Activated T-helper 1 cell treated with anti-CD3 and anti-CD28 coated beads, Interleukin-2, amount 50 U/mL, for 16 hours (primary cell): ENCODE results near the gene USB1.

ENCODE experiments used
- DNase-seq, 2 donors: peaks; one replicate each; pipeline ENCODE4 v3.0.0-alpha.2; 2020; ENCODE audit warnings: low read depth in 1 of 2, low spot score in 1 of 2

Gene USB1

GRCh38 chr16:58046054-58046881 lies 45.1 kb downstream of the USB1 start:
- DNase-seq: no peak

GRCh38 chr16:58046936-58047335 lies 45.7 kb downstream of the USB1 start:
- DNase-seq: no peak

GRCh38 chr16:58047557-58048348 lies 46.5 kb downstream of the USB1 start:
- DNase-seq: no peak

- no peak for DNase-seq
Observed at GRCh38 chr16:58048494-58049231, 47.5 kb downstream of the USB1 start.

- DNase-seq: no peak
Observed at GRCh38 chr16:58049232-58050185, 48.3 kb downstream of the USB1 start.

GRCh38 chr16:58051296-58051695 lies 50.1 kb downstream of the USB1 start:
- no peak for DNase-seq

- DNase-seq: no peak
Observed at GRCh38 chr16:58051821-58052603, 50.8 kb downstream of the USB1 start.

- DNase-seq: no peak
Observed at GRCh38 chr16:58053682-58054005, 52.4 kb downstream of the USB1 start.

- no peak for DNase-seq
Observed at GRCh38 chr16:58054289-58054688, 53.1 kb downstream of the USB1 start.

GRCh38 chr16:58056580-58056979 lies 55.4 kb downstream of the USB1 start:
- DNase-seq: no peak

GRCh38 chr16:58057121-58057520 lies 55.9 kb downstream of the USB1 start:
- DNase-seq: no peak

GRCh38 chr16:58057784-58058183 lies 56.6 kb downstream of the USB1 start:
- DNase-seq: no peak

GRCh38 chr16:58062821-58063220 lies 61.6 kb downstream of the USB1 start:
- no peak for DNase-seq

GRCh38 chr16:58063377-58064076 lies 62.3 kb downstream of the USB1 start:
- DNase-seq: no peak

- DNase-seq: no peak
Observed at GRCh38 chr16:58070585-58070984, 69.4 kb downstream of the USB1 start.
